Measurements from ENCODE around the gene DUOX2.
"Not testable (repeated sequence)": the region's sequence is repeated elsewhere in the genome, so short reads cannot be mapped to it uniquely, and the experiment has no call there.

Gene DUOX2

GRCh38 chr15:45048449-45048793 is 65.6 kb downstream of the DUOX2 start:
- H3K36me3 ChIP-seq (ENCODE audit: control insufficient read depth in 2 of 2, insufficient read depth in 2 of 2, low read length in 2 of 2); H3K9ac ChIP-seq (ENCODE audit: low read depth in 1 of 2, low read length in 2 of 2): not testable (repeated sequence)
- peak overlapping the region in 1 of 2 donors; percentile 56 for H3K27ac ChIP-seq (ENCODE audit: low read depth in 2 of 2, low read length in 2 of 2)

GRCh38 chr15:45044270-45044669 is 69.7 kb downstream of the DUOX2 start:
- H3K9ac ChIP-seq (ENCODE audit: low read depth in 1 of 2, low read length in 2 of 2); H3K27me3 ChIP-seq (ENCODE audit: control insufficient read depth in 2 of 2, insufficient read depth in 2 of 2, low read length in 2 of 2); H3K36me3 ChIP-seq (ENCODE audit: control insufficient read depth in 2 of 2, insufficient read depth in 2 of 2, low read length in 2 of 2): not testable (repeated sequence)

More at GRCh38 chr15:45048449-45048793, 65.6 kb downstream of the DUOX2 start:
- H3K4me1 ChIP-seq (ENCODE audit: control insufficient read depth in 2 of 2, insufficient read depth in 2 of 2, low read length in 2 of 2); H3K9me3 ChIP-seq (ENCODE audit: control insufficient read depth in 2 of 2, low read length in 2 of 2); H3K4me3 ChIP-seq (ENCODE audit: low read length in 2 of 2); H3K27me3 ChIP-seq (ENCODE audit: control insufficient read depth in 2 of 2, insufficient read depth in 2 of 2, low read length in 2 of 2): not testable (repeated sequence)

GRCh38 chr15:45042859-45043258 is 71.1 kb downstream of the DUOX2 start:
- H3K4me3 ChIP-seq (ENCODE audit: low read length in 2 of 2); H3K9ac ChIP-seq (ENCODE audit: low read depth in 1 of 2, low read length in 2 of 2); H3K27me3 ChIP-seq (ENCODE audit: control insufficient read depth in 2 of 2, insufficient read depth in 2 of 2, low read length in 2 of 2); H3K27ac ChIP-seq (ENCODE audit: low read depth in 2 of 2, low read length in 2 of 2); H3K4me1 ChIP-seq (ENCODE audit: control insufficient read depth in 2 of 2, insufficient read depth in 2 of 2, low read length in 2 of 2); H3K9me3 ChIP-seq (ENCODE audit: control insufficient read depth in 2 of 2, low read length in 2 of 2); H3K36me3 ChIP-seq (ENCODE audit: control insufficient read depth in 2 of 2, insufficient read depth in 2 of 2, low read length in 2 of 2): not testable (repeated sequence)

More at GRCh38 chr15:45044270-45044669, 69.7 kb downstream of the DUOX2 start:
- H3K9me3 ChIP-seq (ENCODE audit: control insufficient read depth in 2 of 2, low read length in 2 of 2); H3K27ac ChIP-seq (ENCODE audit: low read depth in 2 of 2, low read length in 2 of 2); H3K4me3 ChIP-seq (ENCODE audit: low read length in 2 of 2); H3K4me1 ChIP-seq (ENCODE audit: control insufficient read depth in 2 of 2, insufficient read depth in 2 of 2, low read length in 2 of 2): not testable (repeated sequence)

All from mucosa of rectum (tissue), 2 donors.